ENCODE data around the gene SMARCB1. TPM values are rescaled to one million over a fixed set of nuclear protein-coding genes. Genes with fewer than 3 reads are reported as not detected.

Gene SMARCB1
- total RNA-seq, 1 donor from 2014 or later = 52.0 TPM

GRCh38 chr22:23841292-23841691 is 54.5 kb downstream of the SMARCB1 start:
- Histone ChIP-seq H3K27ac (replicated peaks) (no peak overlapping the region), H3K36me3 (peaks cover 2% of the 10 kb centered on the region)
- intact Hi-C loops (cut with micrococcal nuclease) = no loop called here

GRCh38 chr22:23841736-23842445 is 55.1 kb downstream of the SMARCB1 start:
- intact Hi-C loops (cut with micrococcal nuclease) = no loop called here
- no peak for DNase-seq
- no peaks in the 10 kb centered on the region for H3K9me3 ChIP-seq (replicated peaks)
- H3K4me1 ChIP-seq = peaks cover 65% of the 10 kb centered on the region
- peak overlapping the region; percentile 30 for H3K27ac ChIP-seq (replicated peaks)
- no peak for TF ChIP-seq CTCF (IDR thresholded peaks at IDR 0.05; ENCODE audit: borderline replicate concordance)
- no peaks in the 10 kb centered on the region for H3K27me3 ChIP-seq (ENCODE audit: low read depth)
- no peak overlapping the region for H3K4me3 ChIP-seq
- no peaks in the 10 kb centered on the region for H3K36me3 ChIP-seq

More at GRCh38 chr22:23841292-23841691, 54.5 kb downstream of the SMARCB1 start:
- H3K27me3 ChIP-seq (ENCODE audit: low read depth) = no peaks in the 10 kb centered on the region
- no peak for DNase-seq
- H3K4me1 ChIP-seq = peaks cover 65% of the 10 kb centered on the region
- TF ChIP-seq CTCF (IDR thresholded peaks at IDR 0.05; ENCODE audit: borderline replicate concordance) = no peak
- H3K9me3 ChIP-seq (replicated peaks) = no peaks in the 10 kb centered on the region
- H3K4me3 ChIP-seq = no peak overlapping the region

- Histone ChIP-seq H3K9me3 (replicated peaks) (no peaks in the 10 kb centered on the region), H3K27me3 (ENCODE audit: low read depth) (no peaks in the 10 kb centered on the region), H3K4me1 (peaks cover 65% of the 10 kb centered on the region), H3K27ac (replicated peaks) (peak overlapping the region; percentile 30), H3K4me3 (no peak overlapping the region), H3K36me3 (no peaks in the 10 kb centered on the region)
- intact Hi-C loops (cut with micrococcal nuclease) = no loop called here
- TF ChIP-seq CTCF (IDR thresholded peaks at IDR 0.05; ENCODE audit: borderline replicate concordance) = no peak
- DNase-seq = no peak
These were observed 55.8 kb downstream of the SMARCB1 start for GRCh38 chr22:23842599-23842998.

GRCh38 chr22:23844739-23845202 is 58.0 kb downstream of the SMARCB1 start:
- Histone ChIP-seq H3K36me3 (no peaks in the 10 kb centered on the region), H3K4me3 (no peak overlapping the region), H3K4me1 (peaks cover 53% of the 10 kb centered on the region), H3K9me3 (replicated peaks) (no peaks in the 10 kb centered on the region), H3K27ac (replicated peaks) (peak overlapping the region; percentile 86), H3K27me3 (ENCODE audit: low read depth) (no peaks in the 10 kb centered on the region)
- intact Hi-C loops (cut with micrococcal nuclease) = loop anchor here (5.0 kb wide), 1 partner anchor 72 kb away; the partner anchor contains the start of gene MMP11
- TF ChIP-seq CTCF (IDR thresholded peaks at IDR 0.05; ENCODE audit: borderline replicate concordance) = no peak
- DNase-seq = no peak

- Histone ChIP-seq H3K4me1 (peaks cover 50% of the 10 kb centered on the region), H3K9me3 (replicated peaks) (no peaks in the 10 kb centered on the region), H3K36me3 (no peaks in the 10 kb centered on the region), H3K27ac (replicated peaks) (peak overlapping the region; percentile 86), H3K4me3 (no peak overlapping the region), H3K27me3 (ENCODE audit: low read depth) (no peaks in the 10 kb centered on the region)
- TF ChIP-seq CTCF (IDR thresholded peaks at IDR 0.05; ENCODE audit: borderline replicate concordance) = no peak
- DNase-seq = no peak
- intact Hi-C loops (cut with micrococcal nuclease) = loop anchor here (5.0 kb wide), 1 partner anchor 73 kb away; the partner anchor contains the start of gene MMP11
These were observed 58.7 kb downstream of the SMARCB1 start for GRCh38 chr22:23845265-23846080.

Measured in left ventricle myocardium inferior (tissue), 1 donor.